ENCODE data around the gene PDZD8. TPM values are rescaled to one million over a fixed set of nuclear protein-coding genes. Genes with fewer than 3 reads are reported as not detected.

PDZD8 gene
- total RNA-seq, 1 donor from 2014 or later, result 31.8 TPM

- no peak overlapping the region for H3K4me3 Mint-ChIP-seq
- TF ChIP-seq, protein P1, sequence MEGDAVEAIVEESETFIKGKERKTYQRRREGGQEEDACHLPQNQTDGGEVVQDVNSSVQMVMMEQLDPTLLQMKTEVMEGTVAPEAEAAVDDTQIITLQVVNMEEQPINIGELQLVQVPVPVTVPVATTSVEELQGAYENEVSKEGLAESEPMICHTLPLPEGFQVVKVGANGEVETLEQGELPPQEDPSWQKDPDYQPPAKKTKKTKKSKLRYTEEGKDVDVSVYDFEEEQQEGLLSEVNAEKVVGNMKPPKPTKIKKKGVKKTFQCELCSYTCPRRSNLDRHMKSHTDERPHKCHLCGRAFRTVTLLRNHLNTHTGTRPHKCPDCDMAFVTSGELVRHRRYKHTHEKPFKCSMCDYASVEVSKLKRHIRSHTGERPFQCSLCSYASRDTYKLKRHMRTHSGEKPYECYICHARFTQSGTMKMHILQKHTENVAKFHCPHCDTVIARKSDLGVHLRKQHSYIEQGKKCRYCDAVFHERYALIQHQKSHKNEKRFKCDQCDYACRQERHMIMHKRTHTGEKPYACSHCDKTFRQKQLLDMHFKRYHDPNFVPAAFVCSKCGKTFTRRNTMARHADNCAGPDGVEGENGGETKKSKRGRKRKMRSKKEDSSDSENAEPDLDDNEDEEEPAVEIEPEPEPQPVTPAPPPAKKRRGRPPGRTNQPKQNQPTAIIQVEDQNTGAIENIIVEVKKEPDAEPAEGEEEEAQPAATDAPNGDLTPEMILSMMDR (conservative IDR thresholded peaks at IDR 0.05), result no peak
- H3K9me3 Mint-ChIP-seq, result no peaks in the 10 kb centered on the region
- DNase-seq (ENCODE audit: low read depth, low spot score), result no peak
- H3K4me1 Mint-ChIP-seq, result no peaks in the 10 kb centered on the region
- peaks cover 62% of the 10 kb centered on the region for H3K27me3 Mint-ChIP-seq (ENCODE audit: low read depth)
- no peak overlapping the region for H3K27ac Mint-ChIP-seq (ENCODE audit: unreplicated experiment)
- H3K36me3 Mint-ChIP-seq (ENCODE audit: low read depth), result no peaks in the 10 kb centered on the region
Observed at GRCh38 chr10:117386805-117387204, 11.6 kb upstream of the PDZD8 start.

DNA sequence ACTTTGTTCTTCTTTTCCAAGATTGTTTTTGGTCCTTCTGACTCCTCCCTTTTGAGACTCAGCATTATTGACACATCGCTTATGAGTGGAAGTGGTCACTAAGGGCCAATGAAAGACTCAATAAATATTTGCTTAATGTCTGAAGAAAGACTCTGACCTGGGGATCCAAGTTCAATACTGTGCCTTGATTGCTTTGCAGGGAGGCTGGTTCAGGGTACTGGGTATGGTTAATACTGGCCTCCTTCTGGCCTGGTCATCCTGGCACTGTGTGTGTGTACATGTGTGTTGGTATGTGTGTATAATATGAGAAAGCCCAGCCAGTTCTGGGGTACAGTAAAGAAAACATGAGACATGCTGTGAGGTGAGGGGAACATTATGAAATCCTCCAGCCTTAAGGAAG is 7.6 kb upstream of the PDZD8 start:
- Mint-ChIP-seq H3K4me1 (no peaks in the 10 kb centered on the region), H3K9me3 (no peaks in the 10 kb centered on the region), H3K27ac (ENCODE audit: unreplicated experiment) (no peak overlapping the region), H3K4me3 (no peak overlapping the region), H3K27me3 (ENCODE audit: low read depth) (peaks cover 82% of the 10 kb centered on the region), H3K36me3 (ENCODE audit: low read depth) (no peaks in the 10 kb centered on the region)
- TF ChIP-seq, protein P1 (conservative IDR thresholded peaks at IDR 0.05), result no peak
- DNase-seq (ENCODE audit: low read depth, low spot score), result no peak

DNA sequence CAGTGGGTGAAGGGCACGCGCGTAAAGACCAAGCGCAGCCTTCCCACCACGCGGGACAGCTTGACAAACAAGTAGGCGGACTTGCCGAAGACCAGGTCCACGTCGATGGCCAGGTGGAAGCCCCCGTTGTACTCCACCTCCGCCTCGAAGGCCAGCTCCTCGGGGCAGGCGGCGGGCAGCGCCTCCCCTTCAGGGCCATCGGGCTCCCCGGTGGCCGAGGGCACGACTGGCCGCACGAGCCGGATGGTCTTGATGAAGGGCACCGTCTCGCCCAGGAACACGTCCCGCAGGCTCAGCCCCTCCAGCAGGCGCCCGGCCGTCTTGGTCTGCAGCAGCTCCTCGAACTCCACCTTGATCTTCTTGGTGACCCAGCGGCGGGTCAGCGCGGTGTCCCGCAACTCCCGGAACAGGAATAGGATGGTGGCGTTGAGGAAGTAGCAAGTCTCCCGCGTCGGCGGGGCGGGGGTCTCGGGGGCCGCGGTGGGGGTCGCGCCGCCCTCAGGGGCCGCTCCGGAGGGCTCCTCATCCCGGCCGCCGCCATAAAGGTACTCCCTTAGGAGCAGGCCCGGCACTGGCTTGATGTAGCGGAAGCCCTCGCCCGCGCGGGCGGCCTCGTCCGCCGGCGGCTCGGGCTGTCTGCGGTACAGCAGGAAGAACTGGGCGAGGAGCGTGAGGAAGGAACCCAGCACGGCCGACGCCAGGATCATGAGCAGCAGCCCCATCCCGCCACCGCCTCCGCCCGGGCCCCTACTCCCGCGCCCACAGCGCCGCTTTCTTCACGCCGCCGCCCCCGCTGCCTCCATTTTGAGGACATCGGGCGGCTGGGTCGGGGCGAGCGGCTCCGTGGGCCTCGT is 507 bp downstream of the PDZD8 start:
- H3K4me1 Mint-ChIP-seq, result peaks cover 40% of the 10 kb centered on the region
- TF ChIP-seq, protein P1 (conservative IDR thresholded peaks at IDR 0.05), result no peak
- H3K4me3 Mint-ChIP-seq, result peak overlapping the region; percentile 98
- peaks cover 3% of the 10 kb centered on the region for H3K36me3 Mint-ChIP-seq (ENCODE audit: low read depth)
- peaks cover 33% of the 10 kb centered on the region for H3K27me3 Mint-ChIP-seq (ENCODE audit: low read depth)
- DNase-seq (ENCODE audit: low read depth, low spot score), result peak; percentile 37
- H3K27ac Mint-ChIP-seq (ENCODE audit: unreplicated experiment), result no peak overlapping the region
- H3K9me3 Mint-ChIP-seq, result no peaks in the 10 kb centered on the region

DNA sequence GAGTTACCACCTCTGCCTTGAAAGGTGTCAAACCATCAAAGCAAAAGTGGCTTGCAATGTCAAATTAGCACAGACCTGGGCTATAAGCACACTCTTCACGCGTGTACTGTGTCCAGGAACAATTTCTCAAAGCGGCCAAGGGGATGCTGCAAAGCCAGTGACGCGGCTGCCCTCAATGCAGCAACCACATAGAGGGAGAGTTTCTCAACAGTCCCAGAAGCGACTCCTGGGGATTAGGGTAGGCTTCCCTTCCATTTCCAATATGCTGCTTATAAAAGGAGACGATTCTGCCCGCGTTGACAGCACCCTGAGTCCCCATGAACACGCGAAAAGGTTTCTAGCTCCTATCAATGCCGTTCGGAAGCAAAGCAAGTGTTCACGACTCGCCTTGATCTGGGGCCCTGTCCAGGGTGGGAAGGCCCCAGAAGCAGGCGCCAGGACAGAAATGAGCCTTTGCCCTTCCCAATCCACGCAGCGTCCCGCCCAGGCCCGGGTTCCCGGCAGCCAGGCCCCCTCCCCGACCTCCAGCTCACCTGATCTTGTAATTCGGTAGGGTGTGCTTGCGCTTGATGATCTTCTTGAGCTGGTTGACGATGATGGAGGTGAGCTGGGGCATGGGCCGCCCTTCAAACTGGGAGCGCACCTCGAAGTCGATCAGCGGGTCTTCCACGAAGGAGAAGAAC is 1.3 kb downstream of the PDZD8 start:
- peak; percentile 10 for DNase-seq (ENCODE audit: low read depth, low spot score)
- peaks cover 45% of the 10 kb centered on the region for H3K4me1 Mint-ChIP-seq
- TF ChIP-seq, protein P1 (conservative IDR thresholded peaks at IDR 0.05), result no peak
- peaks cover 25% of the 10 kb centered on the region for H3K27me3 Mint-ChIP-seq (ENCODE audit: low read depth)
- H3K27ac Mint-ChIP-seq (ENCODE audit: unreplicated experiment), result peak overlapping the region; percentile 35
- no peaks in the 10 kb centered on the region for H3K9me3 Mint-ChIP-seq
- H3K36me3 Mint-ChIP-seq (ENCODE audit: low read depth), result peaks cover 7% of the 10 kb centered on the region
- peak overlapping the region; percentile 98 for H3K4me3 Mint-ChIP-seq

DNA sequence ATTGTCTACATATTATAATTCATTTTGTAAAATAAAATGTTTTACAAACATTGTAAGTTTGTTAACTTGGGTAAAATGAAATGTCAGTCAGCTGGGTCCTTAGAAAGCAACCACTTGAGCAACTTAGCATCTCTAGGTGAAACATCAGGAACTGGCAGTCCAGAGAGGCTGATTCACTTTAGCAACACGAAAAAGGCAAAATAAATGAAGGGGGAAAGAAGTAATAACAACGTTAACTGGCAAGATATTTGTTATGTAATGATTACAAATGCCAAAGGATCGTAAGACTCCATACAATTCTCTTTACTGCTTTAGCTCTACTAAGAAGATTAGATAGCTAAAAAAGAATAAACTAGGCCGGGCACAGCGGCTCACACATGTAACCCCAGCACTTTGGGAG is 5.0 kb downstream of the PDZD8 start:
- Mint-ChIP-seq H3K4me1 (peaks cover 39% of the 10 kb centered on the region), H3K36me3 (ENCODE audit: low read depth) (peaks cover 7% of the 10 kb centered on the region), H3K4me3 (peak overlapping the region; percentile 47), H3K27ac (ENCODE audit: unreplicated experiment) (no peak overlapping the region), H3K9me3 (no peaks in the 10 kb centered on the region), H3K27me3 (ENCODE audit: low read depth) (no peaks in the 10 kb centered on the region)
- DNase-seq (ENCODE audit: low read depth, low spot score), result no peak
- TF ChIP-seq, protein P1 (conservative IDR thresholded peaks at IDR 0.05), result no peak

All from neural crest cell (in vitro differentiated cells).